ENCODE measurements around the gene MRPL17.
"Not testable (repeated sequence)": the region's sequence is repeated elsewhere in the genome, so short reads cannot be mapped to it uniquely, and the experiment has no call there.

DNA sequence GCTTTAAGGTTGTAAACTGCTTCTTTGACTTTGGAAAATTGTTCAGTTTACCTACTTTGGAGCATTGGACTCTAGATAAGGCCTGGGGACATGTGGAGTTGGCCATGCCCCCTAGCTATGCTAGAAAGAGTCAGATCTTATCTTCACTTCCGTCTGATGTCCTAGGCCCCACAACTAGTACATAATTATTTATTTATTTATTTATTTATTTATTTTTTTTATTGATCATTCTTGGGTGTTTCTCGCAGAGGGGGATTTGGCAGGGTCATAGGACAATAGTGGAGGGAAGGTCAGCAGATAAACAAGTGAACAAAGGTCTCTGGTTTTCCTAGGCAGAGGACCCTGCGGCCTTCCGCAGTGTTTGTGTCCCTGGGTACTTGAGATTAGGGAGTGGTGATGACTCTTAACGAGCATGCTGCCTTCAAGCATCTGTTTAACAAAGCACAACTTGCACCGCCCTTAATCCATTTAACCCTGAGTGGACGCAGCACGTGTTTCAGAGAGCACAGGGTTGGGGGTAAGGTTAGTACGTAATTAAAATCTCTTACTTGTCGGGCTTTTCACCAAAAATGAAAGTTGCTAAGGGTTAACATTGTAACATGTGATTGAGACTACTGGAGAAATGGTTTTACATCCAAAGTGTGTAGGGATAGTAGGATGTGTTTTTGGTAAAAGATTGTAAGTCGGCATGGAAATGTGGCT is 7.4 kb upstream of the MRPL17 start:
- TF ChIP-seq, protein P1, sequence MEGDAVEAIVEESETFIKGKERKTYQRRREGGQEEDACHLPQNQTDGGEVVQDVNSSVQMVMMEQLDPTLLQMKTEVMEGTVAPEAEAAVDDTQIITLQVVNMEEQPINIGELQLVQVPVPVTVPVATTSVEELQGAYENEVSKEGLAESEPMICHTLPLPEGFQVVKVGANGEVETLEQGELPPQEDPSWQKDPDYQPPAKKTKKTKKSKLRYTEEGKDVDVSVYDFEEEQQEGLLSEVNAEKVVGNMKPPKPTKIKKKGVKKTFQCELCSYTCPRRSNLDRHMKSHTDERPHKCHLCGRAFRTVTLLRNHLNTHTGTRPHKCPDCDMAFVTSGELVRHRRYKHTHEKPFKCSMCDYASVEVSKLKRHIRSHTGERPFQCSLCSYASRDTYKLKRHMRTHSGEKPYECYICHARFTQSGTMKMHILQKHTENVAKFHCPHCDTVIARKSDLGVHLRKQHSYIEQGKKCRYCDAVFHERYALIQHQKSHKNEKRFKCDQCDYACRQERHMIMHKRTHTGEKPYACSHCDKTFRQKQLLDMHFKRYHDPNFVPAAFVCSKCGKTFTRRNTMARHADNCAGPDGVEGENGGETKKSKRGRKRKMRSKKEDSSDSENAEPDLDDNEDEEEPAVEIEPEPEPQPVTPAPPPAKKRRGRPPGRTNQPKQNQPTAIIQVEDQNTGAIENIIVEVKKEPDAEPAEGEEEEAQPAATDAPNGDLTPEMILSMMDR (conservative IDR thresholded peaks at IDR 0.05): not testable (repeated sequence)
- TF ChIP-seq ZFX (IDR thresholded peaks at IDR 0.05): not testable (repeated sequence)

Data from C4-2B (cell line).